ENCODE data around the gene CBLL2. TPM values are rescaled to one million over a fixed set of nuclear protein-coding genes. Genes with fewer than 3 reads are reported as not detected.

CBLL2 gene
- total and polyA plus RNA-seq, 10 of the 15 experiments (the other 5 are each of a cell fraction or from before 2014, with no cell fraction given), result 0.12 to 0.17 TPM; not detected in 8

- no peak for TF ChIP-seq CEBPZ (IDR thresholded peaks at IDR 0.05; ENCODE audit: low read depth, low read length)
Observed at GRCh38 chrX:22268706-22269105, 4.0 kb upstream of the CBLL2 start (continued).

GRCh38 chrX:22273714-22274317, 1.1 kb downstream of the CBLL2 start:
- TF ChIP-seq PBX3 (IDR thresholded peaks at IDR 0.05; ENCODE audit: insufficient replicate concordance, low read depth, low read length) (no peak), RELB (IDR thresholded peaks at IDR 0.05; ENCODE audit: low read depth) (no peak), POLR2AphosphoS5 (IDR thresholded peaks at IDR 0.05; ENCODE audit: low read length) (no peak)
- Histone ChIP-seq H3K79me2 (ENCODE audit: control insufficient read depth, insufficient read depth, low read length) (no peaks in the 10 kb centered on the region), H2AFZ (ENCODE audit: control insufficient read depth, low read depth, low read length) (no peak overlapping the region), H3K27ac (ENCODE audit: control insufficient read depth, insufficient read depth) (no peak overlapping the region), H3K4me1 (ENCODE audit: control insufficient read depth, insufficient read depth, low read length) (no peaks in the 10 kb centered on the region), H3K9me3 (replicated peaks; ENCODE audit: control insufficient read depth, insufficient read depth, low read length) (no peaks in the 10 kb centered on the region), H3K9ac (ENCODE audit: control insufficient read depth, insufficient read depth, low read length) (no peak overlapping the region), H3K4me3 (no peak overlapping the region), H3K4me2 (ENCODE audit: control insufficient read depth, insufficient read depth) (no peak overlapping the region), H3K36me3 (ENCODE audit: control insufficient read depth in 2 of 2, insufficient read depth in 2 of 2, low read length in 1 of 2) (no peaks in the 10 kb centered on the region), H4K20me1 (ENCODE audit: control insufficient read depth, insufficient read depth) (no peaks in the 10 kb centered on the region), H3K27me3 (replicated peaks in 1 of 2; ENCODE audit: control insufficient read depth in 2 of 2, insufficient read depth in 2 of 2, low read length in 1 of 2) (no peaks in the 10 kb centered on the region)
- FAIRE-seq (no peak), ATAC-seq (no peak), DNase-seq (ENCODE audit: low read depth, low spot score) (no peak)
- ChIA-PET SMC1A (ENCODE audit: uncharacterized antibody, unreplicated experiment) (no interaction called here), CTCF (no interaction called here), RAD21 (ENCODE audit: unreplicated experiment) (no interaction called here), POLR2A (no interaction called here)
- intact Hi-C loops (cut with micrococcal nuclease; ENCODE audit: unreplicated experiment), result no loop called here
- in situ Hi-C loops (cut with MboI), result no loop called here
- 49% methylated on average over 15 of the region's 15 CpGs for WGBS (ENCODE audit: insufficient coverage, insufficient replicate concordance, low lambda C conversion rate, missing lambda C conversion rate)
- BruUV-seq (replicated peaks), result no TSS peak

All from GM12878 (cell line).